GM23338 (cell line): ENCODE results near the gene SGSM1.

ENCODE experiments used
- CREB1 ChIP-seq: fragments of 250-450 bp; sonication (Bioruptor Pico); IDR thresholded peaks from 2 replicates; pipeline ENCODE4 v1.5.0; 2020; ENCODE audit warnings: low read depth, mild to moderate bottlenecking, moderate library complexity
- EZH2 ChIP-seq: fragments of 200-600 bp; sonication (generic); IDR thresholded peaks from one replicate; pipeline ENCODE4 v1.8.0; 2017; ENCODE audit warnings: antibody characterized with exemption, mild to moderate bottlenecking, low read depth; ENCODE audit not compliant: unreplicated experiment
- EZH2phosphoT487 ChIP-seq: fragments of 200-600 bp; sonication (generic); IDR thresholded peaks from one replicate; pipeline ENCODE4 v1.8.1; 2018; ENCODE audit warnings: antibody characterized with exemption; ENCODE audit not compliant: unreplicated experiment
- JUNB ChIP-seq: IDR thresholded peaks from one replicate; pipeline ENCODE4 v1.6.1; 2016; ENCODE audit warnings: antibody characterized with exemption; ENCODE audit not compliant: unreplicated experiment
- NANOG ChIP-seq: IDR thresholded peaks from 2 replicates; pipeline ENCODE4 v1.6.1; 2016; ENCODE audit warnings: antibody characterized with exemption, borderline replicate concordance
- POLR2AphosphoS5 ChIP-seq: IDR thresholded peaks from 2 replicates; pipeline ENCODE4 v1.6.1; 2016; ENCODE audit warnings: antibody characterized with exemption, low read depth
- STAT1 ChIP-seq: IDR thresholded peaks from one replicate; pipeline ENCODE4 v1.6.1; 2016; ENCODE audit warnings: antibody characterized with exemption; ENCODE audit not compliant: unreplicated experiment
- ZNF331 ChIP-seq: fragments of 250-450 bp; sonication (Bioruptor Pico); IDR thresholded peaks from 2 replicates; pipeline ENCODE4 v1.5.0; 2020; ENCODE audit warnings: low read depth, mild to moderate bottlenecking, moderate library complexity
- TF ChIP-seq, protein P1 (sequence below), 2 experiments: fragments of 200-600 bp in 1 of 2; sonication (generic) in 1 of 2; conservative IDR thresholded peaks; 2 replicates each; pipeline versions ENCODE4 v1.5.1 to v1.6.1; 2016 to 2017; ENCODE audit warnings: antibody characterized with exemption in 2 of 2, low read depth in 2 of 2, mild to moderate bottlenecking in 2 of 2, moderate library complexity in 1 of 2
- TF ChIP-seq, protein P2 (sequence below): IDR thresholded peaks from one replicate; pipeline ENCODE4 v1.6.1; 2018; ENCODE audit warnings: antibody characterized with exemption; ENCODE audit not compliant: unreplicated experiment

DNA sequence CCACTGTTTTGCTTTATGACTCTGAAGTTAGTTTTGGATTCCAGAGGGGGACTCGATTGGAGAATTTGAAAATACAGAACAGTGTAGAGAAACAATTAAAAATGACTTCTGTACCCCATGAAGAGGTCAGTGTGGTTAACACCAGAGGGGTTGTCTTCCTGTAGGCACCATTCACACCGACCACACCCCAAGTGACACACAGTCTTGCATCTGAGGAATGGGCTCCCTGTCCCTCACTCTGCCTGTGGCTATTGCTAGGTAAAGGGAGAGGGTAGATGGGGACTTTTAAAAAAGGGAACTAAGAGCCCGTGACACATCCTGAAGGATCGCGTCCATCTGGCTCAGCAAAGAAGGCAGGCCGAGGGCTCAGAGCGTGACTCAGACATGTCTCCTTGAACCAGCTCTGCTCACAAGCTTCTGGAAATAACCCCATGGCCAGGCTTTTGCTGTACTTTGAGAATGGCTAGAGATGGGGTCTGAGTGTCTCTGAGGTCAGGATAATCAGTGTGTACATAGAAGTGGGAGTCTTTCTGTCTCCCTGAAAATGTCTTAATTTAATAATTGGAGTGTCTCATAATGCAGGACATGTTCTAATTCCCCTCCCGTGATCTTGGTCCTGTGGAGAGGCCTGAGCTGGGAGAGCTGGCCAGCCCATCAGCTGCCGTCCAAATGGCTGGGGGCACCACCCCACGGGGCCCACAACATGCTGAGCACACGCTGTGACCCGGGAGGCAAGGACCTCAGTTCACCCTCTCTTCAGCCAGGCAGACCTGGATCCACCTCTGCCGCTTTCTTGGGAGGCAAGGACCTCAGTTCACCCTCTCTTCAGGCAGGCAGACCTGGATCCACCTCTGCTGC lies 39.3 kb downstream of the SGSM1 start:
- TF ChIP-seq, protein P1, sequence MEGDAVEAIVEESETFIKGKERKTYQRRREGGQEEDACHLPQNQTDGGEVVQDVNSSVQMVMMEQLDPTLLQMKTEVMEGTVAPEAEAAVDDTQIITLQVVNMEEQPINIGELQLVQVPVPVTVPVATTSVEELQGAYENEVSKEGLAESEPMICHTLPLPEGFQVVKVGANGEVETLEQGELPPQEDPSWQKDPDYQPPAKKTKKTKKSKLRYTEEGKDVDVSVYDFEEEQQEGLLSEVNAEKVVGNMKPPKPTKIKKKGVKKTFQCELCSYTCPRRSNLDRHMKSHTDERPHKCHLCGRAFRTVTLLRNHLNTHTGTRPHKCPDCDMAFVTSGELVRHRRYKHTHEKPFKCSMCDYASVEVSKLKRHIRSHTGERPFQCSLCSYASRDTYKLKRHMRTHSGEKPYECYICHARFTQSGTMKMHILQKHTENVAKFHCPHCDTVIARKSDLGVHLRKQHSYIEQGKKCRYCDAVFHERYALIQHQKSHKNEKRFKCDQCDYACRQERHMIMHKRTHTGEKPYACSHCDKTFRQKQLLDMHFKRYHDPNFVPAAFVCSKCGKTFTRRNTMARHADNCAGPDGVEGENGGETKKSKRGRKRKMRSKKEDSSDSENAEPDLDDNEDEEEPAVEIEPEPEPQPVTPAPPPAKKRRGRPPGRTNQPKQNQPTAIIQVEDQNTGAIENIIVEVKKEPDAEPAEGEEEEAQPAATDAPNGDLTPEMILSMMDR (conservative IDR thresholded peaks at IDR 0.05; ENCODE audit: low read depth in 2 of 2): no peak
- no peak for TF ChIP-seq POLR2AphosphoS5
- TF ChIP-seq, protein P2, sequence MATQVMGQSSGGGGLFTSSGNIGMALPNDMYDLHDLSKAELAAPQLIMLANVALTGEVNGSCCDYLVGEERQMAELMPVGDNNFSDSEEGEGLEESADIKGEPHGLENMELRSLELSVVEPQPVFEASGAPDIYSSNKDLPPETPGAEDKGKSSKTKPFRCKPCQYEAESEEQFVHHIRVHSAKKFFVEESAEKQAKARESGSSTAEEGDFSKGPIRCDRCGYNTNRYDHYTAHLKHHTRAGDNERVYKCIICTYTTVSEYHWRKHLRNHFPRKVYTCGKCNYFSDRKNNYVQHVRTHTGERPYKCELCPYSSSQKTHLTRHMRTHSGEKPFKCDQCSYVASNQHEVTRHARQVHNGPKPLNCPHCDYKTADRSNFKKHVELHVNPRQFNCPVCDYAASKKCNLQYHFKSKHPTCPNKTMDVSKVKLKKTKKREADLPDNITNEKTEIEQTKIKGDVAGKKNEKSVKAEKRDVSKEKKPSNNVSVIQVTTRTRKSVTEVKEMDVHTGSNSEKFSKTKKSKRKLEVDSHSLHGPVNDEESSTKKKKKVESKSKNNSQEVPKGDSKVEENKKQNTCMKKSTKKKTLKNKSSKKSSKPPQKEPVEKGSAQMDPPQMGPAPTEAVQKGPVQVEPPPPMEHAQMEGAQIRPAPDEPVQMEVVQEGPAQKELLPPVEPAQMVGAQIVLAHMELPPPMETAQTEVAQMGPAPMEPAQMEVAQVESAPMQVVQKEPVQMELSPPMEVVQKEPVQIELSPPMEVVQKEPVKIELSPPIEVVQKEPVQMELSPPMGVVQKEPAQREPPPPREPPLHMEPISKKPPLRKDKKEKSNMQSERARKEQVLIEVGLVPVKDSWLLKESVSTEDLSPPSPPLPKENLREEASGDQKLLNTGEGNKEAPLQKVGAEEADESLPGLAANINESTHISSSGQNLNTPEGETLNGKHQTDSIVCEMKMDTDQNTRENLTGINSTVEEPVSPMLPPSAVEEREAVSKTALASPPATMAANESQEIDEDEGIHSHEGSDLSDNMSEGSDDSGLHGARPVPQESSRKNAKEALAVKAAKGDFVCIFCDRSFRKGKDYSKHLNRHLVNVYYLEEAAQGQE: no peak
- TF ChIP-seq EZH2phosphoT487: no peak
- no peak for TF ChIP-seq EZH2
- TF ChIP-seq JUNB: no peak
- no peak for TF ChIP-seq ZNF331
- TF ChIP-seq CREB1 (CRISPR knock-in tag): no peak
- no peak for TF ChIP-seq STAT1
- no peak for TF ChIP-seq NANOG
